ENCODE data around the gene CALML3. TPM values are rescaled to one million over a fixed set of nuclear protein-coding genes. Genes with fewer than 3 reads are reported as not detected.

Gene CALML3
- total and polyA plus RNA-seq, 2 of the 13 experiments (the other 11 are each of a cell fraction or from before 2014, with no cell fraction given) = not detected

- Histone ChIP-seq H3K27ac (ENCODE audit: extremely low read length, insufficient read depth, low read length) (no peak overlapping the region), H3K4me3 (replicated peaks in 1 of 3; ENCODE audit: insufficient read depth in 1 of 3, low read depth in 2 of 3, low read length in 3 of 3) (peak overlapping the region in 1 of 3 experiments; percentile 53; a peak in 1 of 6 replicates), H4K20me1 (ENCODE audit: insufficient read depth, low read length) (no peaks in the 10 kb centered on the region), H3K36me3 (replicated peaks in 1 of 2; ENCODE audit: control insufficient read depth in 1 of 2, insufficient read depth in 2 of 2, low read length in 2 of 2) (no peaks in the 10 kb centered on the region), H3K79me2 (ENCODE audit: insufficient read depth, low read length) (no peaks in the 10 kb centered on the region), H3K9ac (ENCODE audit: insufficient read depth, low read depth, low read length) (no peak overlapping the region), H2AFZ (ENCODE audit: low read length) (no peak overlapping the region), H3K9me3 (ENCODE audit: low read length) (no peaks in the 10 kb centered on the region), H3K27me3 (ENCODE audit: control insufficient read depth in 1 of 2, insufficient read depth in 2 of 2, low read length in 2 of 2) (no peaks in the 10 kb centered on the region), H3K4me1 (ENCODE audit: insufficient read depth, low read length) (peaks cover 96% of the 10 kb centered on the region), H3K4me2 (ENCODE audit: low read depth, low read length) (peak overlapping the region; percentile 60)
- 1% methylated on average over 10 of the region's 14 CpGs for WGBS (ENCODE audit: low lambda C conversion rate)
- intact Hi-C loops (cut with micrococcal nuclease; ENCODE audit: unreplicated experiment) (no loop called here), in situ Hi-C loops (cut with HindIII; ENCODE audit: extremely low pct_ligation_motif_present, low pct_unique_long_range_greater_than_20kb) (no loop called here)
- ChIA-PET CTCF (ENCODE audit: low intra/inter-chr PET ratio, low total read pairs) (no interaction called here), POLR2A (interaction anchor here (0.8 kb wide), 1 partner anchor 26 kb away, joined by 3 read pairs; no protein-coding TSS in a partner anchor)
- DNase-seq (ENCODE audit: low spot score) = no peak
- BruUV-seq (replicated peaks) = no TSS peak
- FAIRE-seq = no peak
- ATAC-seq = peak; percentile 59
- TF ChIP-seq, protein P1, sequence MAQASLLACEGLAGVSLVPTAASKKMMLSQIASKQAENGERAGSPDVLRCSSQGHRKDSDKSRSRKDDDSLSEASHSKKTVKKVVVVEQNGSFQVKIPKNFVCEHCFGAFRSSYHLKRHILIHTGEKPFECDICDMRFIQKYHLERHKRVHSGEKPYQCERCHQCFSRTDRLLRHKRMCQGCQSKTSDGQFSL (CRISPR knock-in tag; IDR thresholded peaks at IDR 0.05) = no peak
- 0 out of 2 replicates have a peak, but pooled peaks have one; percentile 61 for TF ChIP-seq HNRNPL (IDR thresholded peaks at IDR 0.05; ENCODE audit: low read depth, low read length)
- TF ChIP-seq CCDC6 (CRISPR knock-in tag; IDR thresholded peaks at IDR 0.05) = no peak
- 0 out of 2 replicates have a peak, but pooled peaks have one; percentile 29 for TF ChIP-seq MED1 (CRISPR knock-in tag; IDR thresholded peaks at IDR 0.05)
- no peak for TF ChIP-seq EZH2 (conservative IDR thresholded peaks at IDR 0.05; ENCODE audit: low read depth, low read length)
- TF ChIP-seq ZNF362 (CRISPR knock-in tag; IDR thresholded peaks at IDR 0.05; ENCODE audit: borderline replicate concordance) = no peak
- peak; percentile 31; the same call in 1 of the 2 replicates for TF ChIP-seq ZNF451 (CRISPR knock-in tag; IDR thresholded peaks at IDR 0.05)
- TF ChIP-seq, protein P2, sequence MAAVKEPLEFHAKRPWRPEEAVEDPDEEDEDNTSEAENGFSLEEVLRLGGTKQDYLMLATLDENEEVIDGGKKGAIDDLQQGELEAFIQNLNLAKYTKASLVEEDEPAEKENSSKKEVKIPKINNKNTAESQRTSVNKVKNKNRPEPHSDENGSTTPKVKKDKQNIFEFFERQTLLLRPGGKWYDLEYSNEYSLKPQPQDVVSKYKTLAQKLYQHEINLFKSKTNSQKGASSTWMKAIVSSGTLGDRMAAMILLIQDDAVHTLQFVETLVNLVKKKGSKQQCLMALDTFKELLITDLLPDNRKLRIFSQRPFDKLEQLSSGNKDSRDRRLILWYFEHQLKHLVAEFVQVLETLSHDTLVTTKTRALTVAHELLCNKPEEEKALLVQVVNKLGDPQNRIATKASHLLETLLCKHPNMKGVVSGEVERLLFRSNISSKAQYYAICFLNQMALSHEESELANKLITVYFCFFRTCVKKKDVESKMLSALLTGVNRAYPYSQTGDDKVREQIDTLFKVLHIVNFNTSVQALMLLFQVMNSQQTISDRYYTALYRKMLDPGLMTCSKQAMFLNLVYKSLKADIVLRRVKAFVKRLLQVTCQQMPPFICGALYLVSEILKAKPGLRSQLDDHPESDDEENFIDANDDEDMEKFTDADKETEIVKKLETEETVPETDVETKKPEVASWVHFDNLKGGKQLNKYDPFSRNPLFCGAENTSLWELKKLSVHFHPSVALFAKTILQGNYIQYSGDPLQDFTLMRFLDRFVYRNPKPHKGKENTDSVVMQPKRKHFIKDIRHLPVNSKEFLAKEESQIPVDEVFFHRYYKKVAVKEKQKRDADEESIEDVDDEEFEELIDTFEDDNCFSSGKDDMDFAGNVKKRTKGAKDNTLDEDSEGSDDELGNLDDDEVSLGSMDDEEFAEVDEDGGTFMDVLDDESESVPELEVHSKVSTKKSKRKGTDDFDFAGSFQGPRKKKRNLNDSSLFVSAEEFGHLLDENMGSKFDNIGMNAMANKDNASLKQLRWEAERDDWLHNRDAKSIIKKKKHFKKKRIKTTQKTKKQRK (IDR thresholded peaks at IDR 0.05; ENCODE audit: low read length) = no peak
- no peak for TF ChIP-seq EED (CRISPR knock-in tag; IDR thresholded peaks at IDR 0.05)
- no peak for TF ChIP-seq KAT2B (IDR thresholded peaks at IDR 0.05; ENCODE audit: borderline replicate concordance, low read depth, low read length)
- TF ChIP-seq, protein P3, sequence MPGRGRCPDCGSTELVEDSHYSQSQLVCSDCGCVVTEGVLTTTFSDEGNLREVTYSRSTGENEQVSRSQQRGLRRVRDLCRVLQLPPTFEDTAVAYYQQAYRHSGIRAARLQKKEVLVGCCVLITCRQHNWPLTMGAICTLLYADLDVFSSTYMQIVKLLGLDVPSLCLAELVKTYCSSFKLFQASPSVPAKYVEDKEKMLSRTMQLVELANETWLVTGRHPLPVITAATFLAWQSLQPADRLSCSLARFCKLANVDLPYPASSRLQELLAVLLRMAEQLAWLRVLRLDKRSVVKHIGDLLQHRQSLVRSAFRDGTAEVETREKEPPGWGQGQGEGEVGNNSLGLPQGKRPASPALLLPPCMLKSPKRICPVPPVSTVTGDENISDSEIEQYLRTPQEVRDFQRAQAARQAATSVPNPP (CRISPR knock-in tag; IDR thresholded peaks at IDR 0.05) = no peak
- no peak for TF ChIP-seq ADNP (CRISPR knock-in tag; IDR thresholded peaks at IDR 0.05)
- no peak for TF ChIP-seq ZNF746 (CRISPR knock-in tag; IDR thresholded peaks at IDR 0.05)
- TF ChIP-seq MTA1 (CRISPR knock-in tag; IDR thresholded peaks at IDR 0.05; ENCODE audit: borderline replicate concordance) = no peak
- TF ChIP-seq, protein P4, sequence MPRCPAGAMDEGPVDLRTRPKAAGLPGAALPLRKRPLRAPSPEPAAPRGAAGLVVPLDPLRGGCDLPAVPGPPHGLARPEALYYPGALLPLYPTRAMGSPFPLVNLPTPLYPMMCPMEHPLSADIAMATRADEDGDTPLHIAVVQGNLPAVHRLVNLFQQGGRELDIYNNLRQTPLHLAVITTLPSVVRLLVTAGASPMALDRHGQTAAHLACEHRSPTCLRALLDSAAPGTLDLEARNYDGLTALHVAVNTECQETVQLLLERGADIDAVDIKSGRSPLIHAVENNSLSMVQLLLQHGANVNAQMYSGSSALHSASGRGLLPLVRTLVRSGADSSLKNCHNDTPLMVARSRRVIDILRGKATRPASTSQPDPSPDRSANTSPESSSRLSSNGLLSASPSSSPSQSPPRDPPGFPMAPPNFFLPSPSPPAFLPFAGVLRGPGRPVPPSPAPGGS (CRISPR knock-in tag; IDR thresholded peaks at IDR 0.05) = no peak
- no peak for TF ChIP-seq SNRNP70 (IDR thresholded peaks at IDR 0.05; ENCODE audit: low read depth, low read length)
- TF ChIP-seq MLLT10 (CRISPR knock-in tag; IDR thresholded peaks at IDR 0.05) = no peak
- no peak for TF ChIP-seq ZNF652 (CRISPR knock-in tag; IDR thresholded peaks at IDR 0.05; ENCODE audit: borderline replicate concordance, low read depth)
- no peak for TF ChIP-seq ZNF777 (CRISPR knock-in tag; IDR thresholded peaks at IDR 0.05)
Observed at GRCh38 chr10:5574642-5575131, 49.9 kb downstream of the CALML3 start.

Measured in HepG2 (cell line).